Activated B cell treated with CpG ODN at 0.5 μM for 24 hours (primary cell): ENCODE measurements around the gene PARM1. TPM values are rescaled to one million over a fixed set of nuclear protein-coding genes. Genes with fewer than 3 reads are reported as not detected.

Source experiments
- ATAC-seq: fragments of 200-7000 bp; cut with Tn5 transposase; one replicate; pipeline ENCODE4 v1.10.0; 2021; ENCODE audit warnings: low read depth, mild to moderate bottlenecking, moderate library complexity
- CTCF ChIA-PET: fragments of 350-600 bp; sonication (Branson Sonifier 250); formaldehyde crosslinking; loops from one replicate; lab custom pipeline; 2021; ENCODE audit warnings: antibody characterized with exemption; lab: Charles Lee
- POLR2A ChIA-PET: fragments of 350-600 bp; sonication (Branson Sonifier 250); formaldehyde crosslinking; loops from one replicate; lab custom pipeline; 2021; ENCODE audit warnings: antibody characterized with exemption; lab: Charles Lee
- DNase-seq: peaks from one replicate; pipeline ENCODE4 v3.0.0; 2022
- H3K27ac Mint-ChIP-seq: one replicate; pipeline ENCODE4 v1.8.0; 2020; ENCODE audit warnings: mixed read lengths
- H3K27me3 Mint-ChIP-seq: one replicate; pipeline ENCODE4 v1.8.0; 2021; ENCODE audit warnings: mixed read lengths
- H3K36me3 Mint-ChIP-seq: one replicate; pipeline ENCODE4 v1.8.0; 2021; ENCODE audit warnings: low read depth, mixed read lengths
- H3K4me1 Mint-ChIP-seq: one replicate; pipeline ENCODE4 v1.8.0; 2021; ENCODE audit warnings: mixed read lengths
- H3K4me3 Mint-ChIP-seq: one replicate; pipeline ENCODE4 v1.8.0; 2020; ENCODE audit warnings: mild to moderate bottlenecking, mixed read lengths
- H3K9me3 Mint-ChIP-seq: one replicate; pipeline ENCODE4 v1.8.0; 2020; ENCODE audit warnings: mixed read lengths
- intact Hi-C: fragments of 100-400 bp; cut with micrococcal nuclease; formaldehyde crosslinking; loops from one replicate; pipeline ENCODE4 v1.15.1; 2024
- total RNA-seq: library from RNA; stranded (reverse); gene quantifications from 2 replicates; pipeline ENCODE4 v1.2.3, GENCODE V29; 2022
- TF ChIP-seq, protein P1 (sequence below): fragments of 200-600 bp; IDR thresholded peaks from one replicate; pipeline ENCODE4 v1.8.0; 2022; ENCODE audit warnings: antibody characterized with exemption, mild to moderate bottlenecking

The PARM1 gene
- total RNA-seq, 1 donor from 2014 or later, result 6.5 TPM

DNA sequence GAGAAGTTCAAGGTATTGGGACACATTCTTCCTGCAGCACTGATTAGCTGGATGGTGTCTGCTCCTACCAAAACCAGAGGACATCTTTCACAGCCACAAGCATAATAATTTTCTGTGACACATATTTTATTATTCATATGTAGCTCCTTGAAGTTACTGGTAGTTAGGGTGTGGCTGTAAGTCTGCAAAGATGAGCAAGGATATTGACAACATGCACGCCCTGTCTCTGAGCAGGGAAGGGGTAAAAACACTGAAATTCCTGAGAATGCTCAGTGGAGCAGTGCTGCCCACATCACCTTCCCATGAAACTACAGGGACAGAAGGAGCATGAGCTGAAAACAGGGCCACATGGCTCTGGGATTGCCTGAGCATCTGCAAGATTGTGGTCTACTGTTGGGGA is 38.9 kb downstream of the PARM1 start:
- ChIA-PET CTCF (no interaction called here), POLR2A (no interaction called here)
- Mint-ChIP-seq H3K4me3 (no peak overlapping the region), H3K4me1 (peaks cover 10% of the 10 kb centered on the region), H3K9me3 (peaks cover 2% of the 10 kb centered on the region), H3K36me3 (peaks cover 5% of the 10 kb centered on the region), H3K27me3 (no peaks in the 10 kb centered on the region), H3K27ac (no peak overlapping the region)
- TF ChIP-seq, protein P1, sequence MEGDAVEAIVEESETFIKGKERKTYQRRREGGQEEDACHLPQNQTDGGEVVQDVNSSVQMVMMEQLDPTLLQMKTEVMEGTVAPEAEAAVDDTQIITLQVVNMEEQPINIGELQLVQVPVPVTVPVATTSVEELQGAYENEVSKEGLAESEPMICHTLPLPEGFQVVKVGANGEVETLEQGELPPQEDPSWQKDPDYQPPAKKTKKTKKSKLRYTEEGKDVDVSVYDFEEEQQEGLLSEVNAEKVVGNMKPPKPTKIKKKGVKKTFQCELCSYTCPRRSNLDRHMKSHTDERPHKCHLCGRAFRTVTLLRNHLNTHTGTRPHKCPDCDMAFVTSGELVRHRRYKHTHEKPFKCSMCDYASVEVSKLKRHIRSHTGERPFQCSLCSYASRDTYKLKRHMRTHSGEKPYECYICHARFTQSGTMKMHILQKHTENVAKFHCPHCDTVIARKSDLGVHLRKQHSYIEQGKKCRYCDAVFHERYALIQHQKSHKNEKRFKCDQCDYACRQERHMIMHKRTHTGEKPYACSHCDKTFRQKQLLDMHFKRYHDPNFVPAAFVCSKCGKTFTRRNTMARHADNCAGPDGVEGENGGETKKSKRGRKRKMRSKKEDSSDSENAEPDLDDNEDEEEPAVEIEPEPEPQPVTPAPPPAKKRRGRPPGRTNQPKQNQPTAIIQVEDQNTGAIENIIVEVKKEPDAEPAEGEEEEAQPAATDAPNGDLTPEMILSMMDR, result no peak
- intact Hi-C loops, result no loop called here
- ATAC-seq (no peak), DNase-seq (no peak)

DNA sequence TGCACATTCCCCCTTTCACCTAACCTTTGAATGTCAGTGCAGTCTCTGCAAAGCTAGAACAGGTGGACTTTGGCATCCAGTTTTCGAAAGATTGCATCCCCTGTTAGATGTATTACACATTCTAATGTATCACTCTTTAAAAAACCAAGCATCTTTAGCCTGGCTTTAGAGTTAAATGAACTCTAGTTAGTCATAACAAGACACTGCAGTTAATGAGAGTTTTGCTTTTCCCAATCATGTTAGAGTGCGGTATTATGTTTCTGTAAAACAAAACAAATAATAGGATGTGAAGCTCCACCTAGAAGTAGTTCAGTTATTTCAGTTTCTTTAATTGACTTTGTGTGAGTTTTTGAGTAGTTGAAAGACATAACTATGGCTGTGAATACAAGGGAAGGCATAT is 42.2 kb downstream of the PARM1 start:
- POLR2A ChIA-PET, result no interaction called here
- Mint-ChIP-seq H3K27ac (no peak overlapping the region), H3K27me3 (no peaks in the 10 kb centered on the region), H3K9me3 (peaks cover 19% of the 10 kb centered on the region), H3K4me3 (no peak overlapping the region), H3K4me1 (no peaks in the 10 kb centered on the region), H3K36me3 (peaks cover 13% of the 10 kb centered on the region)
- DNase-seq (no peak), ATAC-seq (no peak)
- intact Hi-C loops, result no loop called here
- CTCF ChIA-PET, result no interaction called here
- TF ChIP-seq, protein P1, result no peak

DNA sequence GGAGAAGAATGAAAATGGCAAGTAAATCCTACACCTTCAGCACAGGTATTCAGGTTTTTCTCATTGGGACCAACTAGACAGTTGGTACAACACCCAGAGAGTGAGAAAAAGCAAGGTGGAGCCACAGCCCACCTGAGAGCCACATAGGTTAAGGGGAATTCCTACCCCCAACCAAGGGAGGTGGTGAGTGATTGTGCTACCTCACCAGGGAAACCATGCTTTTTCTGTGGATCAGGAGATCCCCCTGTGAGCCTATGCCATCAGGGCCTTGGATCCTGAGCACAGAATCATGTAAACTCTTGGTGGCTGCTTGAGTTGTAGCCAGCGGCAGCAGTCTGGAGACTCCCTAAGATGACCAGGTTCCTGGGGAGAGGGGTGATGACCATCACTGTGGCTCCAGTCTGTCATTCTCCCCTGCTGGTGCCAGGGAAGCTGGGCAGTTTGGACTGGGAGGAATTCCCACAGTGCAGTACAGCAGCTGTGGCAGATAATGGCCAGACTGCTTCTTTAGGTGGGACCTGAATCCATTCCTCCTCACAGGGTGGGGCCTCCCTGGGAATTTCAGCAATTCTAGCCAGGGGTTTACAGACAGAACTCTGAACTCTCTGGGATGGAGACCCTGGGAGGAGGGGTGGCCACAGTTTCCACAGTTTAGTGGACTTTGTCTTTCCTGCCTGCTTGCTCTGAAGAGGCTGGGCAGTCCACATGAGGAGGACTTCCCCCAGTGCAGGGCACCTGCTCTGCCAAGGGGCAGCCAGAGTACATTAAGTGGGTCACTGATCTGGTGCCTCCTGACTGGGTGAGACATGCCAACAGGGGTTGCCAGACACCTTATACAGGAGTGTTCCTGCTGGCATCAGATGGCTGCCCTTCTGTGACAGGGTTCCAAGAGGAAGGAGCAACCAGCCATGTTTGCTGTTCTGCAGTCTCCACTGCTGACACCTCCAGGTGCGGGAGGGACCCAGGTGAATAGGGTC is 43.2 kb downstream of the PARM1 start:
- no peak for ATAC-seq
- ChIA-PET POLR2A (no interaction called here), CTCF (no interaction called here)
- no peaks in the 10 kb centered on the region for H3K4me1 Mint-ChIP-seq
- H3K27me3 Mint-ChIP-seq, result no peaks in the 10 kb centered on the region
- TF ChIP-seq, protein P1, result no peak
- H3K4me3 Mint-ChIP-seq, result no peak overlapping the region
- peaks cover 13% of the 10 kb centered on the region for H3K36me3 Mint-ChIP-seq
- intact Hi-C loops, result no loop called here
- H3K27ac Mint-ChIP-seq, result no peak overlapping the region
- peaks cover 21% of the 10 kb centered on the region for H3K9me3 Mint-ChIP-seq
- no peak for DNase-seq

DNA sequence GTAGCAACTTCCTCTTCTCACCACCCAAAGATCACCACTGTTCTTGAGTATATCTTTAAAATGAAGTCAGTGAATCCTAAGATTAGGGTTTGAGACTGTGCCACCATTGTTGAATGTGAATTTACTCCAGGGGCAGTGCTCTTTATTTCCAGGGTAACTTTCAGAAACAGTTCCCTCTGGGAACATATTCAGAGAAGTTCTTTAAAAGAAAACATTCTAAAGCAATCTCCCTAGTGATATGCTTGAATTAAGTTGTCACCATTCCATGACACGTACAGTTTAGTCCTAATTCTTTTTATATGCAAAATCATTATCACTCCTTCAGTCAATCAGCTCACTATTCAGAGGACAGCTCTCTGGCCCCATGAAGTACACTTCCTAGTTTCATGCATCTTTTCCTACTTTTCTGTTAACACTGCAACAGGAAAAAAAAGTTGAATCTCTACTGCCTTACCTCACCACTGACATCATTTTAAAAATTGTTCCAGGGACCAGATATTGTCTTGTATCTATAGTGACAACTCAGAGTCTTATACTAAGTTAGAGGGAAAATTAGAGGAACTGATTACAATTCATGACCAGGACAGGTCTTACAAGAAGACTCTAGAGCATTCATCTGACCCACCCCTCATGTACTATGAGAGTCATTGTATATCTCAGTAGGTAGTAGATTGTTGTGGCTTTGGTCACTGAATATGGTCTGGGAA is 49.8 kb downstream of the PARM1 start:
- Mint-ChIP-seq H3K27me3 (no peaks in the 10 kb centered on the region), H3K36me3 (peaks cover 5% of the 10 kb centered on the region)
- POLR2A ChIA-PET, result no interaction called here

More for the DNA sequence above, 49.8 kb downstream of the PARM1 start:
- H3K4me3 Mint-ChIP-seq, result no peak overlapping the region
- no peak for ATAC-seq
- DNase-seq, result no peak
- H3K4me1 Mint-ChIP-seq, result no peaks in the 10 kb centered on the region
- H3K9me3 Mint-ChIP-seq, result peaks cover 17% of the 10 kb centered on the region
- intact Hi-C loops, result no loop called here
- no peak overlapping the region for H3K27ac Mint-ChIP-seq
- TF ChIP-seq, protein P1, result no peak
- CTCF ChIA-PET, result no interaction called here
